Stimulated activated naive B cell treated with anti-CD40 and anti-IgM and Interleukin-4, amounts not matched to agents 10 μg/mL and 1 μg/mL and 100 μg/mL, for 72 hours (primary cell): Measurements from ENCODE around the gene CHERP.
A peak's percentile ranks its signal among the peaks of the same experiment; 100 is the strongest.

Experiments
- ATAC-seq, 2 donors: fragments of 150-1000 bp; cut with Tn5 transposase; replicated peaks; 2 replicates each; pipeline ENCODE4 v1.10.0; 2021; ENCODE audit warnings: moderate library complexity in 1 of 2
- DNase-seq: peaks from one replicate; pipeline ENCODE4 v3.0.0; 2021
- H3K27ac Mint-ChIP-seq: one replicate; pipeline ENCODE4 v1.8.0; 2022; ENCODE audit warnings: mild to moderate bottlenecking, mixed read lengths
- H3K27me3 Mint-ChIP-seq, 2 donors: one replicate each; pipeline ENCODE4 v1.8.0; 2022; ENCODE audit warnings: mixed read lengths in 2 of 2
- H3K36me3 Mint-ChIP-seq, 2 donors: one replicate each; pipeline ENCODE4 v1.8.0; 2022; ENCODE audit warnings: mixed read lengths in 2 of 2, mild to moderate bottlenecking in 1 of 2
- H3K4me1 Mint-ChIP-seq, 2 donors: one replicate each; pipeline ENCODE4 v1.8.0; 2022; ENCODE audit warnings: mixed read lengths in 2 of 2, mild to moderate bottlenecking in 1 of 2
- H3K4me3 Mint-ChIP-seq, 2 donors: one replicate each; pipeline ENCODE4 v1.8.0; 2022; ENCODE audit warnings: mild to moderate bottlenecking in 2 of 2, mixed read lengths in 2 of 2, moderate library complexity in 1 of 2
- H3K9me3 Mint-ChIP-seq, 2 donors: one replicate each; pipeline ENCODE4 v1.8.0; 2022; ENCODE audit warnings: mixed read lengths in 2 of 2, mild to moderate bottlenecking in 1 of 2

The CHERP gene

DNA sequence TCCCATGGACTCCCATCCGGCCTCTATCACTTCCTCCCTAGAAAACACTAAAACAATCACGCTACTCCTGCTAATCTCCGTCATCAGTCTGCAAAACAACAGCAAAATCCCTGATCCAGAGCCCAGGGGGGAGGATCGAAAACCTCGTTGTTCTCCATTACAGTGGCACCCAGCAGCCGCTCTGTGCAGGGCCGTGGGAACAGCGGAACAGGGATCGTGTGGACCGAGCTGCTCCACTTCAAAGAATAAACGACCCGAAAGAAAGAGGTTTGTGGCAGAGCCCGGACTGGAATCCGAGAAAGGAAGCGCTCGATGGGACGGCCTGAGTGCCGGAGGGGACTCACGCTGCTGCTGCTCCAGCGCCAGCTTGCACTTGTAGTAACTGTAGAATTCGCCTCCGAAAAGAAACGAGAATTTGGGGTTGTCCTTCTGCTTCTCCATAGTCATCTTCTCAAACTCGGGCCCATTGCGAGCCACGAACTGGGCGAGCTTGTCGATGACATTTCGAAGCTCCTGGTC is 652 bp downstream of the CHERP start:
- H3K36me3 Mint-ChIP-seq: peaks cover 38 to 46% of the 10 kb centered on the region in 2 donors
- DNase-seq: no peak
- H3K4me1 Mint-ChIP-seq: peaks cover 35 to 74% of the 10 kb centered on the region in 2 donors
- peak in 1 of 2 donors; percentile 1 for ATAC-seq
- no peaks in the 10 kb centered on the region for H3K9me3 Mint-ChIP-seq
- H3K4me3 Mint-ChIP-seq: peak overlapping the region; percentile 91 to 92
- H3K27me3 Mint-ChIP-seq: no peaks in the 10 kb centered on the region
- H3K27ac Mint-ChIP-seq: peak overlapping the region; percentile 96

DNA sequence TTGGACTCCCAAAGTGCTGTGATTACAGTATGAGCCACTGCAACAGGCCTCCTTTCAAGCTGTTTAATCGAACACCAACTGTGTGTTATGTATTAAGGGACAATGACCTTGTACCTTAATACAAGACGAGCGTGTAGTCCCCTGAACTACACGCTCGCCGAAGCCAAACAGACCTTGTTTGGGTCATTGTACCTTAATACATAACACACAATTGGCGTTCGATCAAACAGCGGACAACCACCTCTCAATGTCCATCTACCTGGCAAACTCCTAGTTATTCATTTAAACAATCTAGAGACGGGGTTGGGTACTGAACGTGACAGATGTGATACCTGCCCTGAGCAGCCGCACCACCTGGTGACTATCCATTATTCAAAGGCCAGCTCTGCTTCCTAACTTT is 1.3 kb downstream of the CHERP start:
- peaks cover 35 to 69% of the 10 kb centered on the region in 2 donors for H3K4me1 Mint-ChIP-seq
- peak overlapping the region; percentile 96 for H3K27ac Mint-ChIP-seq
- H3K27me3 Mint-ChIP-seq: no peaks in the 10 kb centered on the region
- peak overlapping the region; percentile 91 to 92 for H3K4me3 Mint-ChIP-seq
- ATAC-seq: no peak
- H3K36me3 Mint-ChIP-seq: peaks cover 42 to 52% of the 10 kb centered on the region in 2 donors
- no peaks in the 10 kb centered on the region for H3K9me3 Mint-ChIP-seq
- no peak for DNase-seq

DNA sequence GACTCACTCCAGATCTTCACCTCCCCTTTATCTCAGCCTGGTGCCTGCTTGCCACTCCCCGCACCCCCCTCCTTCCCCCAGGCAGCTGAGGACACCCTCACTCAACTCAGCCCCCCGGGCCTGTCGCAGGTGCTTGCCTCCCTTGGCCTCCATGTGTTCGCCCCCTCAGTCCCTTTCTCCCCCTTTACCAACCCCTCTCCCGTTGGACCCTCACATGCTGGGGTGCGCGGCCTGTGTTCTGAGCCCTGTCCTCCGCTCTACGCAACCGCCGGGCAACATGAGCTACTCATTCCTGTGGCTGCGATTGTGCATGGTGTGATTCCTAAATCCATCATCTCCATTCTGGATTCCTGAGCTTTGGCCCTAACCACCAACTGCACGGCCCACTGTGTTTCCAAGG is 5.1 kb downstream of the CHERP start:
- Mint-ChIP-seq H3K27me3 (no peaks in the 10 kb centered on the region), H3K36me3 (peaks cover 54 to 58% of the 10 kb centered on the region in 2 donors), H3K9me3 (no peaks in the 10 kb centered on the region), H3K27ac (no peak overlapping the region), H3K4me3 (no peak overlapping the region), H3K4me1 (peaks cover 30 to 47% of the 10 kb centered on the region in 2 donors)
- DNase-seq (no peak), ATAC-seq (no peak)

DNA sequence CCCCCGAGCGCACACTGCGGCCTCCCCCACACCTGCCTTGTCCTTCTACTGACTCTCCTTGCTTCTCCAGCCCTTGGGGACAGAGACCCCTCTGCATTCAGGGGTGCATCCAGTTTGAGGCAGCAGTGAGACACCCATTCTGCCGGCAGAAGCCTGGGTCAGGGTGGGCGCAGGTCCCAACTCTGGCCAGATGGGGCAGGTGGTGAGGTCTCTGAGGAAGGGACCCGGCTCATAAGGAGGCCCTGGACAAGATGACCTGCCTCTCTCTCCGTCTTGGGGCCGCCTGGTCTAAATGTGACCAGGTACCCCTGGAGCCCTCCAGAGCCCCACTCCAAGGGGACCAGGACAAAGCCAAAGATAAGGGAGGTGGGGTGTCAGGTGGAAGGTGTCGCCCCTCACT is 6.1 kb downstream of the CHERP start:
- Mint-ChIP-seq H3K9me3 (no peaks in the 10 kb centered on the region), H3K4me3 (no peak overlapping the region), H3K27me3 (no peaks in the 10 kb centered on the region), H3K4me1 (peaks cover 27 to 43% of the 10 kb centered on the region in 2 donors), H3K27ac (no peak overlapping the region), H3K36me3 (peaks cover 56 to 63% of the 10 kb centered on the region in 2 donors)
- ATAC-seq (no peak), DNase-seq (no peak)

DNA sequence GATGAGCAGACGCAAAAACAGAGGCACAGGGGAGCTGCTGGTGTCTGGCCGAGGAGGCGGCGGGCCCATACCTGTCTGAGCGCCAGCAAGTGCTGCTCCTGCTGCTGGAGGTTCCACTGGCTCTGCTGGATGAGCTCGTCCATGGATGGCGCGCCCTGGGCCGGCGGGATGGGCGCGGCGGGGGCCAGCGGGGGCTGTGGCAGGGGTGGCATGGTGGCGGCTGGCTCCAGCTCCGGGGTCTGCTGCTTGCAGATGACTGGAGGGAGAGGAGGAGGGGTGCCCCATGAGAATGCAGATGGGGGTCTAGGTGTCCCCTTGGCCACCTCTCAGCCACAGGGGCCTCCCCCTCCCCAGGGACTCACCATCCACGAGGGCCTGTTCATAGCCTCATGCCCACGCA is 6.9 kb downstream of the CHERP start:
- Mint-ChIP-seq H3K27ac (peak overlapping the region; percentile 3), H3K36me3 (peaks cover 56 to 66% of the 10 kb centered on the region in 2 donors), H3K27me3 (no peaks in the 10 kb centered on the region), H3K4me3 (no peak overlapping the region), H3K9me3 (no peaks in the 10 kb centered on the region), H3K4me1 (peaks cover 27 to 39% of the 10 kb centered on the region in 2 donors)
- no peak for DNase-seq
- no peak for ATAC-seq

DNA sequence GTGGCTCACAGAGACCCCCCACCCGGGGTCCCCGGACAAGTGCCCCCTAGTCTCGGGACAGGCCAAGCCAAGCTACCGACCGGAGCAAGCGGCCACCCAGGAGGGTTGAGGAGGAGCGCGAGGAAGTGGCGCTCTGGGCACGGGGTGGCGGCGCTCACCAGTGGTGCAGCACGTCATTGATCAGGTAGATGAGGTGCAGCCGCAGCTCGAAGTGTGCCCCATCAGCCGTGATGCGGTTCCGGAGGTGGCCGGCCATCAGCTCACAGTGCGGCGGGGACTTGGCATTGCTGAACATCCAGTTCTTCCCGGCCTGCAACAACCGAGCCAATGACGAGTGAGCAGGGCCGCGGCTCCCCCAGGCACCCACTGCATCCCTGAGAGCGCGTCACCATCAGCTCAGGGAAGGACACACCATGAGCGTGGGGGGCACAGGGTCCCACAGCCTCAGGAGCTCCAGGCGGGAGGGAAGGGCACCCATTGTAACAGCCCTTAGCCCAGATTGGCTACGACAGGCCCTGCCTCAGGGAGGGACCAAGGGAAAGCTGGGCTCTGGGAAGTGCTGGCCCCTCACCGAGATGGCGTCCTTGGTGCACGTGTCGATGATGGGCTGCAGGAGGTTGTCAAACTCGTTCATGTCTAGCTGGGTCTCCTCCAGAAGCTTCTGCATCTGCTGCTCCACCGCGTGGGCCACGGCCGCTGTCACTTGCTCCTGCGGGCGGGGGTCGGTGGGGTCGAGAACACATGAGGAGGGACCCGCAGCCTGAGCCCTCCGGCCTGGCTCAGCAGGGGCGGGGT is 9.6 kb downstream of the CHERP start:
- Mint-ChIP-seq H3K4me3 (no peak overlapping the region), H3K9me3 (no peaks in the 10 kb centered on the region), H3K27me3 (no peaks in the 10 kb centered on the region), H3K4me1 (peaks cover 11 to 14% of the 10 kb centered on the region in 2 donors), H3K36me3 (peaks cover 53 to 61% of the 10 kb centered on the region in 2 donors), H3K27ac (no peak overlapping the region)
- ATAC-seq (no peak), DNase-seq (no peak)

DNA sequence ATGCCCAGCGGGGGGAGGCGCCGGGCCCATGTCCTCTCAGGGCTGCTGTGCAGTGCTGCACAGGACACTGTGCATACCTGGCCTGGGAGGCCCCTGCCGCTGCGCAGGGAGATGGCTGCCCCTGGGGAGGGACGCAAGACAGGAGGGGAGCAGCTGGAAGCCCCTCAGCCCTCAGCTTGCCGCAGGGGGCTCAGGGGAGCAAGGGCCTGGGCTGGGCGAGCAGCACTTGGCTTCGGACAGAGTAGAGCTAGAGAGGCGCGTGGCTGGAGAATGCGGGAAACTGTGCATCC is 10.9 kb downstream of the CHERP start:
- no peak for ATAC-seq
- DNase-seq: no peak
- no peaks in the 10 kb centered on the region for H3K27me3 Mint-ChIP-seq
- H3K9me3 Mint-ChIP-seq: no peaks in the 10 kb centered on the region
- no peak overlapping the region for H3K4me3 Mint-ChIP-seq
- H3K27ac Mint-ChIP-seq: no peak overlapping the region
- peaks cover 6 to 8% of the 10 kb centered on the region in 2 donors for H3K4me1 Mint-ChIP-seq
- peaks cover 50 to 51% of the 10 kb centered on the region in 2 donors for H3K36me3 Mint-ChIP-seq

DNA sequence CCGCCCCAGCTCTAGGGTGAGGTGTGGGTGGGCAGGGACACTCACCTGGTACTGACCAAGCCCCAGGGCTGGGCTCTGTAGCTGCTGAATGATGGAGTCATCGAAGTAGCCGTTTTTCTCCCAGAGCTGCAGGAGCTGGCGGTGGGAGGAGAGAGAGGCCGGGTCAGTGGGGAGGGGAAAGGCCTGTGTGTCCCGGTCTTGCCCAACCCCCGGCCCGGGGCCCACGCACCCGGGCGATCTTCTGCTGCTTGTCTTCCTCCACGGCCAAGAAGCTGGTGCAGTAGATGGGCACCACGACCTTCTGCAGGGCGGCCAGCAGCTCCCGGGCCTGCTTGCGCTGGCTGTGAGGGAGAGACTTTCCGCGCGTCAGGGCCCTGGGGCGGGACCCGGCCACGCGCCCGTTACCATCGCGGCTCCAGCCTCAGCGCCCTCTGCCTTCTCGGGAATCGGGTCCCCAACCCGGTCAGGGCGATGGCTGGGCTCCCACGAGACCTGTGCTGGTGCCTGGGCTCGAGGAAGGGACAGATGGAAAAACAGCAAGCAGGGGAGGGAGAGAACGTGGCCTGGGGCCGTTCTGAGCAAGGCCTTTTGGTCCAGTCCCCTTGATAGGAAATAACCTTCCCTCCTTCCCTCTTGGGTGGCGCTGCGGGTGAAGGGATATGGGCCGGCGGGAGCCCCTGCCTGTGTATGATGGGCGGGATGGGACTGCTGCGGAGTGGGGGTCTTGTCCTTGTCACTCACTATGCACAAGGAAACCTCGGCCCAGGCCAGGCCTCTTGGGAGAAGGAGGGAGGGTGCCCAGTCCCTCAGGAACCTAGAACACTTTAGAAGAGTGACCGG is 11.5 kb downstream of the CHERP start:
- H3K27me3 Mint-ChIP-seq: no peaks in the 10 kb centered on the region
- H3K4me1 Mint-ChIP-seq: peaks cover 3 to 8% of the 10 kb centered on the region in 2 donors
- DNase-seq (no peak), ATAC-seq (no peak)
- peak overlapping the region; percentile 25 for H3K27ac Mint-ChIP-seq
- H3K36me3 Mint-ChIP-seq: peaks cover 49 to 51% of the 10 kb centered on the region in 2 donors
- no peaks in the 10 kb centered on the region for H3K9me3 Mint-ChIP-seq
- H3K4me3 Mint-ChIP-seq: no peak overlapping the region

DNA sequence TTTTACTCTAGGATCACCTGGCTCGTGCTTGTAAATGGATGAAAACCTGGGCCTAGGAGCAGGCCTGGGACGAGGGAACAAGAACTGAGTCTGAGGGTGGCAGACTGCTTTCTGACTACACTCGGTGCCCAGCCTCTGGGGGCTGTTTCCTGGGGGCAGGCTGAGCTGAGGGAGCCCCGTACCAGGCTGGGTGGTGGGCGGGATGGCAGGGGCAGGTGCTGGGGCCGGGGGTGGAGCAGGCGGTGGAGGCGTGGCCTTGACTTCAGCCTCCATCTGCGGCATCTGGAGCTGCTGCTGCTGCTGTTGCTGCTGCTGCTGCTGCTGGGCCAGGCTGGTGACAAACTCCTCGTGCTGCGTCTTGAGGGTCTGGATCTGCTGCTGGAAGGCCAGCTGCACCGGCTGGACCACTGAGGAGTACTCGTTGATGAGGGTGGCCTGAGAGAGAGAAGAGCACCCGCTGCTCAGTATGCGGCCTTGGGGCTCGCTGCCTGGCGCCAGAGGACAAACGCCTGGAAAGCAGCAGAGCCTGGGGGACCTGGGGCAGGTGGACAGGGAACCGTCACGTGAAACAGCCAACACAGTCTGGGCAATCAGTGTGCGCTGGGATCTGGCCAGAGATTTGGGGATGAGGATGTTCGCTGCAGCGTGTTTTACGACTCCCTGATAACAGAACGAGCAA is 12.6 kb downstream of the CHERP start:
- H3K27ac Mint-ChIP-seq: no peak overlapping the region
- DNase-seq: no peak
- peaks cover 3 to 8% of the 10 kb centered on the region in 2 donors for H3K4me1 Mint-ChIP-seq
- no peaks in the 10 kb centered on the region for H3K27me3 Mint-ChIP-seq
- H3K4me3 Mint-ChIP-seq: no peak overlapping the region
- peaks cover 52 to 53% of the 10 kb centered on the region in 2 donors for H3K36me3 Mint-ChIP-seq
- ATAC-seq: no peak
- H3K9me3 Mint-ChIP-seq: no peaks in the 10 kb centered on the region

DNA sequence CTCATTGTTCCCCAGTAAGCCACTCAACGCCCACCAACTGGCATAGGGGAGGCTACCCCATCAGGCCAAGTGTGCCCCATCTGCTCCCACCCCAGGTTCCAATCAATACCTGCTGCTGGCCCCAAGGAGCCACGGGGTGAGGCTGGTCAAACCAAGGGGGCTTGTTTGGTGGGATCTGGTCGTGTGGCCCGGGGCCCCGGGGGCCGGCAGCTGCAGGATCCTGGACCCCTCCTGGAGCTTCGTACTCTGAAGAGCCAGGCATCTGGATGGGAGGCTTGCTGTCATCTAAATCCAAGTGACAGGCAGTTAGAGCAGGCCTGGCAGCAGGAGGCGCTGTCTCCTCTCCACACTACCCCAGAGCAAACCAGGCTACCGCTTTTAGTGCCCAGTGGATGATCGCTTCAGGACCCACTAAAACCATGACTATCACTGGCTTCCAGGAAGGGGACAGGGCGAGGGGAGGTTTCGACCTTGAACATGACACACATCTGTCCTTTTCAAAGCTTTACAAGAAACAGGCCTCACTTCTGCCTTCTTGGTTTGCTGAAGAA is 14.2 kb downstream of the CHERP start:
- Mint-ChIP-seq H3K27ac (no peak overlapping the region), H3K4me3 (no peak overlapping the region), H3K36me3 (peaks cover 55 to 58% of the 10 kb centered on the region in 2 donors), H3K9me3 (no peaks in the 10 kb centered on the region), H3K4me1 (peaks cover 0 to 4% of the 10 kb centered on the region in 2 donors), H3K27me3 (no peaks in the 10 kb centered on the region)
- ATAC-seq (peak; percentile 63 to 72), DNase-seq (no peak)

DNA sequence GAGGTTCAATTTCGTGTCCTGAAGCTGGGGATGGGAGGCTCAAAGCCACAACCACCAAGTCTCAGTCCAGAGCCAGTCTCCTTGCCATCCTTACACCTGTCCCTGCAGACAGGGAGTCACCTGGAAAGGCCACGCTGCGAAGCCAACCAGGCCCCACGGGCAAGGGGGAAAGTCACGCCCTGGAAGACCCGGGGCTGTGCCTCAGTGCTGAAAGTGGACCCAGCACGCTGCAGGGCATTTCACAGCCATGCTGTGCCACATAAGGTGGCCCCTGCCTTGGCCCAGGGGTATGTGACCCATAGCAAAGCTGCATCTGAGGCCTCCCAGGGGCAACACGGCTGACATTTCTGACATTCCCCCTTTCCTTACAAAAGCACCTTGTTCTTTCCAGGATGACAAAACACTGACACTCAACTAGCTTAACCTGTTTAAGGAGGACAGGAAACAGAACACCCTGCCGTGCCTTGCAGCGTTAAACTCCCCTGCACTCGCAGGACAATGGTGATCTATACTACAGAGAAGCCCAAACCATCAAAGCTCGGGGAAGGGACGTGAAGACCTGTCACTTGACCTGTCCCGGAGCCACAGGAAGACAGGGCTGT is 14.8 kb downstream of the CHERP start:
- Mint-ChIP-seq H3K4me1 (peaks cover 0 to 4% of the 10 kb centered on the region in 2 donors), H3K27me3 (no peaks in the 10 kb centered on the region), H3K9me3 (no peaks in the 10 kb centered on the region), H3K27ac (no peak overlapping the region), H3K4me3 (no peak overlapping the region), H3K36me3 (peaks cover 59% of the 10 kb centered on the region in 2 donors)
- ATAC-seq: no peak
- DNase-seq: no peak

DNA sequence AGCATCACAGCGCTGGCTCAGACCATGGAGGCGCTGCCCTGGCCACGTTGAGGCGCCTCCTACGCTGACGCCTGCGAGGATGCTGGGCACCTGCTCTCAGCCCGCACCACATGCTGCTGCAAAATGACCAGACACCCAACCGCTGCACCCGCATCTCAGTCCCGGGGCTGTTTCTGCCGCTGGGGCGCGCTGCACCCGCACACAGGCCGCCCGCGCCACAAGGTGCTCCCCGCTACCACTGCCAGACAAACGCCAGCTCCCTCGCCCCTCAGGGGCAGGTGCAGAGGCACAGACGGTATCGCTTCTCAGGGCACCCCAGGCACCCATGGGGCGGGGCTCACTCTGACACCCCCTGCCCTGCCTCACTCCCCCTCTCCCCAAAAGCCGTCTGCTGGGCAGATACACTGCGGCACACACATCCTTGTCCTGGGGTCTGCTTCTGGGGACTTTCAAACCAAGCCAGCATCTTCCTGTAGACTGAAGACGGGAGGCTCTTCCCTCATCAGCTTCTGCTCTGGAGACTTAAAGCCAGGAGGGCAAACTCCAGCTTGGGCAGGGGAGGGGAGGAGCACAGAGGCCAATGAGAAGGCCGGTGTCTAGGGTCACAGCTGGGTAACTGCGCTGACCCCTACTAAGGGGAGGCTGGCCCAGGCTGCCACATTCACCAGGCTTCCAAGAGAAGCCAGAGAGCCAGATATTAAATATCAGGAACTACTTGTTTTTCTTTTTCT is 16.3 kb downstream of the CHERP start:
- peaks cover 54% of the 10 kb centered on the region in 2 donors for H3K36me3 Mint-ChIP-seq
- H3K4me1 Mint-ChIP-seq: no peaks in the 10 kb centered on the region

DNA sequence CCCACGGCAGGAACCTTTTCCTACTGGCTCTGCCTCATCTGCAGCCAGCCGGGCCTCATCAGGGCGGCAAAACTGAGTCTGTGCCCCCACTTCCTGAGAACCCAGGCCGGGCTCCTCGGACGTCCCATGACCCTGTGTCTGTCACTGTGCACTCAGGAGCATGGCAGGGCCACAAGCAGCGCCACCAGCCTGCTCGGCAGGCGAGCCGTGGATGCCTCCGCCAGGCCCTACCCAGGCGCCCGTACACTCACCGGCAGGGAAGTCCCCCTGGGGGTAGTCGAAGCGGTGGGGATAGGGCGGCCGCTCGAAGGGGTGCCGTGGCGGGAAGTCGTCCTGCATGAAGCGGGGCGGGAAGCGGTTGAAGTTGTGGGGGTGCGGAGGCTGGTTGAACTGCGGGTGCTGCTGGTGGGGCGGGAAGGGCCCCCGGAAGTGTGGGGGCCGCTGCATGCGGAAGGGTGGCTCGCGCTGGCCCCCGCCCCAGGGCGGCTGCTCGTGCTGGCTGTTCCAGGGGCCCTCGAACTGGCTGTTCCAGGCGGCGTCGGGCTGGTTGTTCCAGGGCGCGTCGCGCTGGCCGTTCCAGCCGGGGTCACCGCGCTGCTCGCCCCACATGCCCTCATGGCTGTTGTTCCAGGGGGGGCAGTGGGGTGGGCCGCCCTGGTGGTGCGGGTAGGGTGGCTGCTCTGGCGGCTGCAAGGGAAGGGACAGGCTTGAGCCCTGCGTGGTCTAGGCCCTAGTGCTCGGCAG is 17.1 kb downstream of the CHERP start:
- H3K4me3 Mint-ChIP-seq: no peak overlapping the region
- H3K27me3 Mint-ChIP-seq: no peaks in the 10 kb centered on the region
- peaks cover 56 to 61% of the 10 kb centered on the region in 2 donors for H3K36me3 Mint-ChIP-seq
- H3K9me3 Mint-ChIP-seq: no peaks in the 10 kb centered on the region
- no peaks in the 10 kb centered on the region for H3K4me1 Mint-ChIP-seq
- DNase-seq: no peak
- ATAC-seq: no peak
- H3K27ac Mint-ChIP-seq: no peak overlapping the region

More for the DNA sequence above, 16.3 kb downstream of the CHERP start:
- DNase-seq (no peak), ATAC-seq (no peak)
- Mint-ChIP-seq H3K27ac (peak overlapping the region; percentile 42), H3K27me3 (no peaks in the 10 kb centered on the region), H3K4me3 (no peak overlapping the region), H3K9me3 (no peaks in the 10 kb centered on the region)
